ENCODE data around the gene UBR3. TPM values are rescaled to one million over a fixed set of nuclear protein-coding genes. Genes with fewer than 3 reads are reported as not detected.
A peak's percentile ranks its signal among the peaks of the same experiment; 100 is the strongest.
"Not testable (repeated sequence)": the region's sequence is repeated elsewhere in the genome, so short reads cannot be mapped to it uniquely, and the experiment has no call there.

The UBR3 gene, protein sequence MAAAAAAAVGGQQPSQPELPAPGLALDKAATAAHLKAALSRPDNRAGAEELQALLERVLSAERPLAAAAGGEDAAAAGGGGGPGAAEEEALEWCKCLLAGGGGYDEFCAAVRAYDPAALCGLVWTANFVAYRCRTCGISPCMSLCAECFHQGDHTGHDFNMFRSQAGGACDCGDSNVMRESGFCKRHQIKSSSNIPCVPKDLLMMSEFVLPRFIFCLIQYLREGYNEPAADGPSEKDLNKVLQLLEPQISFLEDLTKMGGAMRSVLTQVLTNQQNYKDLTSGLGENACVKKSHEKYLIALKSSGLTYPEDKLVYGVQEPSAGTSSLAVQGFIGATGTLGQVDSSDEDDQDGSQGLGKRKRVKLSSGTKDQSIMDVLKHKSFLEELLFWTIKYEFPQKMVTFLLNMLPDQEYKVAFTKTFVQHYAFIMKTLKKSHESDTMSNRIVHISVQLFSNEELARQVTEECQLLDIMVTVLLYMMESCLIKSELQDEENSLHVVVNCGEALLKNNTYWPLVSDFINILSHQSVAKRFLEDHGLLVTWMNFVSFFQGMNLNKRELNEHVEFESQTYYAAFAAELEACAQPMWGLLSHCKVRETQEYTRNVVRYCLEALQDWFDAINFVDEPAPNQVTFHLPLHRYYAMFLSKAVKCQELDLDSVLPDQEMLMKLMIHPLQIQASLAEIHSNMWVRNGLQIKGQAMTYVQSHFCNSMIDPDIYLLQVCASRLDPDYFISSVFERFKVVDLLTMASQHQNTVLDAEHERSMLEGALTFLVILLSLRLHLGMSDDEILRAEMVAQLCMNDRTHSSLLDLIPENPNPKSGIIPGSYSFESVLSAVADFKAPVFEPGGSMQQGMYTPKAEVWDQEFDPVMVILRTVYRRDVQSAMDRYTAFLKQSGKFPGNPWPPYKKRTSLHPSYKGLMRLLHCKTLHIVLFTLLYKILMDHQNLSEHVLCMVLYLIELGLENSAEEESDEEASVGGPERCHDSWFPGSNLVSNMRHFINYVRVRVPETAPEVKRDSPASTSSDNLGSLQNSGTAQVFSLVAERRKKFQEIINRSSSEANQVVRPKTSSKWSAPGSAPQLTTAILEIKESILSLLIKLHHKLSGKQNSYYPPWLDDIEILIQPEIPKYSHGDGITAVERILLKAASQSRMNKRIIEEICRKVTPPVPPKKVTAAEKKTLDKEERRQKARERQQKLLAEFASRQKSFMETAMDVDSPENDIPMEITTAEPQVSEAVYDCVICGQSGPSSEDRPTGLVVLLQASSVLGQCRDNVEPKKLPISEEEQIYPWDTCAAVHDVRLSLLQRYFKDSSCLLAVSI (N-terminal part only)
- polyA plus RNA-seq (ENCODE audit: insufficient read length): 48.3 TPM
- long read RNA-seq, donor 1, full-length matches to known transcripts: 2 of 2 reads
- long read RNA-seq, donor 1, partial matches to known transcripts: 0 of 2 reads
- long read RNA-seq, donor 1, other reads (novel, unspliced or antisense): 0 of 2 reads
- long read RNA-seq, donor 2, full-length matches to known transcripts: 2 of 2 reads
- long read RNA-seq, donor 2, partial matches to known transcripts: 0 of 2 reads
- long read RNA-seq, donor 2, other reads (novel, unspliced or antisense): 0 of 2 reads
- long read RNA-seq, donor 3, full-length matches to known transcripts: 1 of 1 reads
- long read RNA-seq, donor 3, partial matches to known transcripts: 0 of 1 reads
- long read RNA-seq, donor 3, other reads (novel, unspliced or antisense): 0 of 1 reads
- long read RNA-seq, donor 4: 0 reads
- long read RNA-seq, donor 5, full-length matches to known transcripts: 1 of 1 reads
- long read RNA-seq, donor 5, partial matches to known transcripts: 0 of 1 reads
- long read RNA-seq, donor 5, other reads (novel, unspliced or antisense): 0 of 1 reads
- long read RNA-seq, donor 6: 0 reads
- long read RNA-seq, donor 7, full-length matches to known transcripts: 1 of 1 reads
- long read RNA-seq, donor 7, partial matches to known transcripts: 0 of 1 reads
- long read RNA-seq, donor 7, other reads (novel, unspliced or antisense): 0 of 1 reads
- long read RNA-seq, donor 8, full-length matches to known transcripts: 1 of 1 reads
- long read RNA-seq, donor 8, partial matches to known transcripts: 0 of 1 reads
- long read RNA-seq, donor 8, other reads (novel, unspliced or antisense): 0 of 1 reads

DNA sequence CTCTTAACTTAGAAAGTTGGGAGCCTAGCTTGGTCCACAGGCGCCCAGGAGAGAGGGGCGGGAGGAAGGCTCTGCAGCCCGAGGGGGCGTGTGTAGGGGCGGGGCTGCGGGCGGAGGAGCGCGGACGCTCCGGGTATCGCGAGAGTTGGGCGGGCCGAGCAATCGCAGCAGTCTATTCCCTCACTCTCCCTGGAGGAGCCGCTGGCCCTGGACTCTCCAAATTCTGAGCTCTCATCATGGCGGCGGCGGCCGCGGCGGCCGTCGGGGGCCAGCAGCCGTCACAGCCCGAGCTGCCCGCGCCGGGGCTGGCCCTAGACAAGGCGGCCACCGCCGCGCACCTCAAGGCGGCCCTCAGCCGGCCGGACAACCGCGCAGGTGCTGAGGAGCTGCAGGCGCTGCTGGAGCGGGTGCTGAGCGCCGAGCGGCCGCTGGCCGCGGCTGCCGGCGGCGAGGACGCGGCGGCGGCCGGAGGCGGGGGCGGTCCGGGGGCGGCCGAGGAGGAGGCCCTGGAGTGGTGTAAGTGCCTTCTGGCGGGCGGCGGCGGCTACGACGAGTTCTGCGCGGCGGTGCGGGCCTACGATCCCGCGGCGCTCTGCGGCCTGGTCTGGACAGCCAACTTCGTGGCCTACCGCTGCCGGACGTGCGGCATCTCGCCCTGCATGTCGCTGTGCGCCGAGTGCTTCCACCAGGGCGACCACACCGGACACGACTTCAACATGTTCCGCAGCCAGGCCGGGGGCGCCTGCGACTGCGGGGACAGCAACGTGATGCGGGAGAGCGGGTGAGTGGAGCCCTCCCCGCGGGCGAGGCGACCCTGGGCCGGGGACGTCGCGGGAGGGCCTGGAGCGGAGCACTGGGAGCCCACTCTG, at the start of gene UBR3:
TSS of gene UBR3 (plus strand) at position 183 of the 869 bp plus-strand sequence. CDS start at position 237, 54 bp downstream.
- peak; percentile 90 for DNase-seq

DNA sequence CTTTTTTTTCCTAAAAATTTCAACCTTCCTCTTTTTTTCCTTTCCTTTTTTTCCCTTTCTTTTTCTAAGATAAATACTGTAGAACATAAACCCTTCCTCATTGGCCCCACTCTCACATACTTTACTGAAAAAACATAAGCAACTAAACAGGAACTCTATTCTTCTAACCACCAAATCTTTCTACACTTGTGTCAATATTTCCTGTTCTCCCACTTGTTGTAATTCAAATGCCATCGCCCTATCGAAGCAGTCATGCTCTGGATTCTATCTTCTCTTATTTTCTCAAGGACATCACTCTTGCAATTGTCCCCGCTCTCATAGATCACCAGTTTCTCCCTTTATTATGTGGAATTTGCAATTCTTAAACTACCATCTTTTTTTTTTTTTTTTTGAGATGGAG, 48.8 kb upstream of the UBR3 start:
- DNase-seq: no peak

DNA sequence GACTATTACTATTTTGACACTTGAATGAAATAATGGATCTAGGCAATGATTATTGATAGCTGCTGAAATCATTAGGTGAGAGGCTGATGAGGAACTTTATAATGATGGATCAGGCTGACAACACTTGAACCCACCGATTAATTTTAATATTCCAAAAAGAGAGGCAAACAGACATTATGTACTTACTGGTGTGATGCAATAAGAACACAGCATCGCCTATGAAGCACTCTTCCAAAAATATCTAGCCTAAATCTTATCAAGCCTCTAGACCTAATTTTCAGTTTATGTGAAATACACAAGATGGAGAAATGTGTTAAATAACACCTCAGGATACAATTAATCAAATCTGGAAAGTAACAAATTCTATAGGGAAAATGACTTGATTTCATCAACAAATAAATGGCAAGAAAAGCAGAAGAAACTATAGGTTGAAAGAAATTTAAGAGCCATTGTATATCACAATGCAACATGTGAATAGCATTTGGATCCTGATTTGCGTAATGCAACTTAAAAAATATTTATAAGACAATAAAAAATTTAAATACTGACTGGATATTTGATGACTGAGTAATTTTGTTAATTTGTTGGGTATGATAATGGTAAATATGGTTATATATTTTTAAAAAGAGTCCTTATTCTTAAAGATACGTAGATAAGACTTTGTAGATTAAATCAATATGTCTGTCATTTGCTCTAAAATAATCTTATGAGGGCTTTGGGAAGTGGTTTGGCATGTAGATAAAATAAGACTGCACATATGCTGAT, 45.8 kb upstream of the UBR3 start:
- DNase-seq: no peak

DNA sequence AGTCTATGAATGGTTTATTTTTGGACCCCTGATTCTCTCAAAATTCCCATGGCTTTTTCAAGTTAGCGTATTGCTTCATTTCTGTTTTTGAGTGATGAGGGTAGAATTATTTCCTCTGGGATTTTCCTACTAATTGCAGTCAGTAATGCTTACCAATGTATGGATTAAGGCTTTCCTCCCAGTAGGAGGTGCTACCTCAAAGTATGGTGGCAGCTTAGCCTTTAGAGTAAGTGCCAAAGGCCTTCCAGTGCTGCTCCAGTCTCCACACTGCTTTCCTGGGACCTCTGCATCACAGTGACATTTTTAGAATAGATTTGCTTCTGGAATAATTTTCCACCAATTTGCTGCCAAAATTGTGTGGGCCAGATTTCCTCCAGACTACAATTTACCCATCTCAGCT, 44.7 kb upstream of the UBR3 start:
- no peak for DNase-seq

DNA sequence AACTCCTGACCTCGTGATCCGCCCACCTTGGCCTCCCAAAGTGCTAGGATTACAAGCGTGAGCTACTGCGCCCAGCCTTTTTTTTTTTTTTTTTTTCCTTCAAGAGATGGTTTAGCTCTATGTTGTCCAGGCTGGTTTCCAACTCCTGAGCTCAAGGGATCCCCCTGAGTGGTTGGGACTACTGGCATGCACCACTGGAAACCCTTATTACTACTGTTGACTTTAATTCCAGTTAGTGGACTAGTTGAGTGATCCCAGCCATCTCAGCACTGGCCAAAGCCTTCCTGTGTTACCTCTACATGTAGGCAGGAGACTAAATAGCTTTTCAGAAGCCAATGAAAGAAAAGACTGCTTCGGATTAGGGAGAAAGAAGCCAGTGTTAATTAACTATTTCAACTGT, 36.7 kb upstream of the UBR3 start:
- no peak for DNase-seq

DNA sequence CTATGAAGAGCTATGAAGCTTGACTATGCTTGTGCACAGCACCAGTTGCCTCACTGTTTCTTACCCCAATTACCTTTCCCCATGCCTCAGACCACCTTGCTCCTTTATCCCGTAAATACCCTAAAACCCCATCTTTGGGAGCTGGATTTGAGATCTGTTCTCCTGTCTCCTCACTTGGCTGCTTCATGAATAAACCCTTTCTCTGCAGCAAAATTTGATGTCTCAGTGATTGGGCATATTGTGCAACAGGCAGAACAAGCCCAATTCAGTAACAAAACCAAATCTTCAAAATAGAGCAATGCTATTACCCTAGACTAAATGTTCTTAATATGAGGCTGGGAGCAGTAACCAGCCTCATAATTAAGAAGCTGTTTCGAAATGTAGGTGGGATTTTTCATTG, 32.1 kb upstream of the UBR3 start:
- no peak for DNase-seq

DNA sequence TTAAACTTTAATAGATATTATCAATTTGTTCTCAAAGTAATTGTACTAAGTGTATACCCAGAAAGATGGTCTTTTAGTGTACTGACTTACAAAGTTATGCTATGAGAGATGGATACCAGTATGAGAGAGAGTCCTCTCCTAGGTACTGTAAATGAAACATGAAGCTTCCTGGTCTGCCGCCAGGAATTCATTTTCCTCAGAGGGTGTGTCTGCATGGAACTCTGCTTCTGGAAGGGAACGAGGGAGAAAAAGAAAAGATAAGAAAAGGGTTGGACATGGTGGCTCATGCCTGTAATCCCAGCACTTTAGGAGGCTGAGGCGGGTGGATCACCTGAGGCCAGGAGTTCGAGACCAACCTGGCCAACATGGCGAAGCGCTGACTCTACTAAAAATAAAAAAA, 30.8 kb upstream of the UBR3 start:
- DNase-seq: no peak

DNA sequence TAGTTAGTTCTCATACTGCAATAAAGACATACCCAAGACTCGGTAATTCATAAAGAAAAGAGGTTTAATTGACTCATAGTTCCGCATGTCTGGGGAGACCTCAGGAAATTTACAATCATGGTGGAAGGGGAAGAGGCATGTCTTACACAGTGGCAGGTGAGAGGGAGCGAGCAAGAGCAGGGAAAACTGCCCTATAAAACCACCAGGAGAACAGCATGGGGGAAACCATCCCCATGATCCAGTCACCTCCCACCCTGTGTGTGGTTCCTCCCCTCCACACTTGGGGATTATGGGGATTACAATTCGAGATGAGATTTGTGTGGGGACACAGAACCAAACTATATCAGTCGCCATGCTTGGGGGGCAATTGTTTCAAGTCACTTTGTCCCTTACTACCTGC, 29.7 kb upstream of the UBR3 start:
- no peak for DNase-seq

DNA sequence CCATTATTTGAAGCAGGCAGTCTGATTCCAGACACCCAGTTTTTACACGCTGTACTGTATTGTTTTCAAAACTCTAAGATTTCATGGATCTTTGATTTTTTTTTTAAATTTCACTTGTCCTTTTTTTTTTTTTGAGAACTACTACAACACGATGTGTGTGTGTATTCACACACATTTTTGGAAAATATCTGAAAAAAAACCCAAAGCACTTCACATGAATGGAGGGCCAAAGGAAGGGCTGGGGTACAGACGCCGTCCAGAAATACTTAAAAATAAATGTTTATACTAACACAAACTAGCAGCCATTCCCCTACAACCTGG, 28.9 kb upstream of the UBR3 start:
- no peak for DNase-seq

DNA sequence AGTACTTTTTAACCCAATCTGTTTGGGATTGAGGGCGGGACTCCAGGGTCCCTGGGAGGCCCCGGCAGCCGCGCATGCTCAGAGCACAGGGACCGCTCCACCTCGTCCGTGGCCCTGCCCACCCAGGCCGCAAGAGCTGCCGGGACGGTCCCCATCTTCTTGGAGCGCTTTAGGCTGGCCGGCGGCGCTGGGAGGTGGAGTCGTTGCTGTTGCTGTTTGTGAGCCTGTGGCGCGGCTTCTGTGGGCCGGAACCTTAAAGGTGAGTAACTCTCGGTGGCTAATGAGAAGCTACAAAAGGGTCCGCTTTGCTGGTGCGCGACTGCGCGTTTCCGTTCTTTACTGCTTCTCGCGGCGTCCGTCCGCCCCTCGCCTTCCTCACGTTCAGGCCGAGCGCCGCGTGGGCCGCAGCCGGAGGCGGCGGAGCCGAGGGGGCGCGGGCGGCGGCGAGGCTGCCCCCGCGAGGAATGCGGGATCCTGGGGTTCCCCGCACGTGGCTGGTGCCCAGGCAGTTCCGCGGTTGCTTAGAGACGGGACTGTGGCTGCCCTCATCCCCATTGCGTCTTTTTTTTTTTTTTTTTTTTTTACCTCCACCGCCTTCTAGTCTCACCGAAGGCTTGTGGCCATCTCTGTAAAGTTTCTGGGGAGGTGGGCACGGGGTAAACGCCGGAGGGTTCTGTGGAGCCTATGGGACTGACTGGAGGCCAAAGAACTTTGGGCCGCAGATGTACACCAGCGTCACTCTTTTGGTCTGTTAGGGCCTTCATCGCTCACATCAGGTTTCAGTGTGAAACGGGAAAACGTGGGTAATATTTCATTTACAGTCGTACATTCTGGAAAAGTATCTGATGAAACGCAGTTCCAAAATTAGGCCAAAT, 28.3 kb upstream of the UBR3 start, which contains the start of gene SSB:
TSS of gene SSB (plus strand) at position 154 of the 875 bp plus-strand sequence. CDS start 2,090 bp downstream, outside the sequence.
- DNase-seq: peak; percentile 93

DNA sequence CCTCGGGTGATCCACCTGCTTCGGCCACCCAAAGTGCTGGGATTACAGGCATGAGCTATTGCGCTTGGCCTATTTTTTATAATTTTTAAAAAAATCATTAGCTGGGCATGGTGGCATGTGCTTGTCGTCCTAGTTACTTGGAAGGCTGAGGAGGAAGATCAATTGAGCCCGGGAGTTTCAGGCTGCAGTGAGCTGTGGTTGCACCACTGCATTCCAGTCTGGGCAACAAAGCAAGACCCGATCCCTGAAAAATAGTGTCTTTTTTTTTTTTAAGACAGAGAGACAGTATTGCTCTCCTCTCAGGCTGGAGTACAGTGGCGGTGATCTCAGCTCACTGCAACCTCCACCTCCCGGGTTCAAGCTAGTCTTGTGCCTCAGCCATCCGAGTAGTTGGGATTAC, 23.8 kb upstream of the UBR3 start:
- DNase-seq: no peak

DNA sequence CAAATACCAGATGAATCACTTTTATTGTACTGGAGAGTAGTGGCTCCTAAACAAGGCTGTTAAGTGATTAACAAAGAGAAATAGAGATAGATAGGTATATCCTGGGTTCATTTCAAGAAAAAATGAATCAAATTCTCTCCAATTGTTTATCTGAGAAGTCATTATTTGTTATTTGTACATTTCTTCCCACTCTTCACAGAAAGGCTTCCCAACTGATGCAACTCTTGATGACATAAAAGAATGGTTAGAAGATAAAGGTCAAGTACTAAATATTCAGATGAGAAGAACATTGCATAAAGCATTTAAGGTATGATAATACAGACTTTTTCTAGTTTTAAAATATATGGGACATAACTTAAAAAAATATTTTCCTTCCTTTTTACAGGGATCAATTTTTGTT, 20.7 kb upstream of the UBR3 start:
- DNase-seq: no peak

DNA sequence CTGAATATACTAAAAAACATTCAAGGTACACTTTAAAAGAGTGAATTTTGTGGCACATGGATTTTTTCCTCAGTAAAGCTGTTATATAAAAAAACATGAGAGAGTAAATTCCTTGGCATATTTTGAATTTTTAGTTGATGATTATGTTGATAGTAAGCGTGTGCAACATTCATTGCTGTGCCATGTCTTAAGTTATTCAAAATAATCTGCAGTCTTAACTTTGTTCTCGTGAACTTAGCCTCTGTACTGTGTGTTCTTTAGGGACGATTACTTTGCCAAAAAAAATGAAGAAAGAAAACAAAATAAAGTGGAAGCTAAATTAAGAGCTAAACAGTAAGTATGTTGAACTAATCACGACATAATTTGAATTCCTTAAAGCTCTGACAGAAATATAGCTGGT, 19.0 kb upstream of the UBR3 start:
- no peak for DNase-seq

DNA sequence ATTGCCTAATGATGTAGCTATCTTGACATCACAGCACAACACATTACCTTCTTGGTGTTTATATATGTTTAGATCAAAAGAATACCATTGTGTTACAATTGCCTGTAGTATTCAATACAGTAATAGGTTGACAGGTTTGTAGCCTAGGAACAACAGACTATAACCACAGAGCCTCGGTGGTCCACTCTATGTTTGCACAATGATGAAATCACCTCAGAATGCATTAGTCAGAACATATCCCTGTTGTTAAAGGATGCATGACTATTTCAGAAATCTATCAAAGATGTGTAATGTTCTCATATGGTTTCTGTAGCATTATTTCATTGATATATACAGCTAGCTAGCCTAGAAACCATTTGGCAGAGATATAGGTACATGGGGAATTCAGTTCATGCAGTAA, 11.4 kb upstream of the UBR3 start:
- DNase-seq: no peak

DNA sequence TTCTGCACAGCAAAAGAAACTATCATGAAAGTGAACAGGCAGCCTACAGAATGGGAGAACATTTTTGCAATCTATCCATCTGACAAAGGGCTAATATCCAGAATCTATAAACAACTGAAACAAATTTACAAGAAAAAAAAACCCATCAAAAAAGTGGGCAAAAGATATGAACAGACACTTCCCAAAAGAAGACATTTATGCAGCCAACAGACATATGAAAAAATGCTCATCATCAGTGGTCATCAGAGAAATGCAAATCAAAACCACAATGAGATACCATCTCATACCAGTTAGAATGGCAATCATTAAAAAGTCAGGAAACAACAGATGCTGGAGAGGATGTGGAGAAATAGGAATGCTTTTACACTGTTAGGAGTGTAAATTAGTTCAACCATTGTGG, 10.3 kb upstream of the UBR3 start:
- DNase-seq: not testable (repeated sequence)

DNA sequence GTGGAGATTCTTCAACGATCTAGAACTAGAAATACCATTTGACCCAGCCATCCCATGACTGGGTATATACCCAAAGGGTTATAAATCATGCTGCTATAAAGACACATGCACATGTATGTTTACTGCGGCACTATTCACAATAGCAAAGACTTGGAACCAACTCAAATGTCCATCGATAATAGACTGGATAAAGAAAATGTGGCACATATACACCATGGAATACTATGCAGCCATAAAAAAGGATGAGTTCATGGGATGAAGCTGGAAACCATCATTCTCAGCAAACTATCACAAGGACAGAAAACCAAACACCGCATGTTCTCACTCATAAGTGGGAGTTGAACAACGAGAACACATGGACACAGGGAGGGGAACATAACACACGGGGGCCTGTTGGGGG, 9.9 kb upstream of the UBR3 start:
- not testable (repeated sequence) for DNase-seq

DNA sequence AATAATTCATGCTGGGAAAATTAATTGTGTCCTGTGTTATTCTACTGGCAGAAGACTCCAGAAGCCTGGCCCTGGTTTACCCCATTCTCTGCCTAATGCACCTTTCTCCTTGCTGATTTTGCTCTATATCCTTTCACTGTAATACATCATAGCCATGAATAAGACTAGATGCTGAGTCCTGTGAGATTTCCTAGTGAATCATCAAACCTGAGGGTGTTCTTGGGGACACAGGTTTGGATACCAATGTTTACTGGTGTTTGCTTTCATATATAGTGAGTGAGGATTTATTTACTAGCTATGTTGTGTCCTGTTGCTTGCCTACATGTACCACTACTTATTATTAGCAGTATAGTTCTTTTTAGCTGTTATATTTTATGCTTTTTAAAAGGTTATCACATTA, 9.0 kb upstream of the UBR3 start:
- no peak for DNase-seq

DNA sequence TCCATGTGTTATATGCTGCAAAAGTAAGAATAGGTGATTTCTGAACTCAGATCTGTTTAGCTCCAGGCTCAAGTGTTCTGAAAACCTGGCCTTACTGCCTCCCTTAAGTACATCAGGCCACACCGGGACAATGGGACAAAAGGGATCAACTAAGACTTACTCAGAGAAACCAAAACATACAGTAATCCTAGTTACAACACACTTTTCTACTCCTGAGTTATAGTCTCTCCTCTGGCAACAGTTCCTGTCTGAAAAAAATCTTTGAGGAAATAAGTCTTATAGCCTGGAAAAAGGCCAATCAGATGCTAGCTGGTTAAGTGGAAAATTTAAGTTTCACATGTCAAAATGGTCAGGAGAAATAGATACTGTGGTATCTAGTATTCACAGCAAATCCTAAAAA, 8.1 kb upstream of the UBR3 start:
- no peak for DNase-seq
